Spleen (tissue), 11 donors: Measurements from ENCODE around the gene XRCC4. TPM values are rescaled to one million over a fixed set of nuclear protein-coding genes. Genes with fewer than 3 reads are reported as not detected.

Source experiments
- DNase-seq: peaks from one replicate; pipeline ENCODE4 v3.0.0-alpha.2; 2020
- H3K27ac ChIP-seq, 8 donors: fragments of 200-600 bp; sonication (generic) in 7 of 8; 1 replicate in 4 of 8; 2 replicates in 4 of 8; pipeline versions ENCODE4 v1.5.0 to v1.8.0; 2016 to 2021; ENCODE audit warnings: inconsistent platforms in 4 of 8, mild to moderate bottlenecking in 4 of 8, moderate library complexity in 1 of 8
- H3K27me3 ChIP-seq, 7 donors: fragments of 200-600 bp; sonication (generic) in 6 of 7; replicated peaks in 1 of 7; 1 replicate in 4 of 7; 2 replicates in 3 of 7; pipeline versions ENCODE4 v1.5.0 to v1.8.0; 2016 to 2021; ENCODE audit warnings: inconsistent platforms in 3 of 7, mild to moderate bottlenecking in 1 of 7
- H3K36me3 ChIP-seq, 6 donors: fragments of 200-600 bp; sonication (generic) in 5 of 6; 1 replicate in 4 of 6; 2 replicates in 2 of 6; pipeline versions ENCODE4 v1.5.0 to v1.8.0; 2016 to 2021; ENCODE audit warnings: inconsistent platforms in 2 of 6
- H3K4me1 ChIP-seq, 6 donors: fragments of 200-600 bp; sonication (generic) in 5 of 6; 1 replicate in 3 of 6; 2 replicates in 3 of 6; pipeline versions ENCODE4 v1.5.0 to v1.8.0; 2016 to 2021; ENCODE audit warnings: inconsistent platforms in 3 of 6
- H3K4me3 ChIP-seq, 8 donors: fragments of 200-600 bp; sonication (generic) in 7 of 8; 1 replicate in 4 of 8; 2 replicates in 4 of 8; pipeline versions ENCODE4 v1.5.0 to v1.8.0; 2016 to 2021; ENCODE audit warnings: inconsistent platforms in 4 of 8, mild to moderate bottlenecking in 4 of 8, moderate library complexity in 2 of 8
- H3K9me3 ChIP-seq, 8 donors: fragments of 200-600 bp; sonication (generic) in 7 of 8; 1 replicate in 4 of 8; 2 replicates in 4 of 8; pipeline versions ENCODE4 v1.5.0 to v1.8.0; 2016 to 2021; ENCODE audit warnings: inconsistent platforms in 4 of 8
- POLR2A ChIP-seq, 3 donors: fragments of 450-650 bp; IDR thresholded peaks; one replicate each; pipeline ENCODE4 v1.5.1; 2017; ENCODE audit warnings: antibody characterized with exemption in 3 of 3, mild to moderate bottlenecking in 1 of 3
- POLR2AphosphoS5 ChIP-seq, 3 donors: sonication (generic); formaldehyde crosslinking; IDR thresholded peaks; one replicate each; pipeline ENCODE4 v1.5.1; 2017; ENCODE audit warnings: antibody characterized with exemption in 3 of 3
- WGBS, 5 donors: extraction: QIAGEN DNeasy Blood & Tissue Kit in 3 of 5; methylation state at CpG; one replicate each; pipeline versions ENCODE4 v1.1.5 to v1.1.7; 2013 to 2018; 5-methylcytosine and 5-hydroxymethylcytosine counted together
- intact Hi-C: fragments of 100-400 bp; cut with DNase I; formaldehyde crosslinking; loops from one replicate; pipeline ENCODE4 v1.15.0; 2023; ENCODE audit warnings: low total_unique reads
- polyA plus RNA-seq, 3 donors: library from polyadenylated mRNA; stranded (reverse); fragments of 200-250 nt; gene quantifications; one replicate each; pipeline ENCODE4 v1.2.1, GENCODE V29; 2013
- total RNA-seq, 7 donors: library from RNA; depleted of rRNA in 3 of 7; stranded (reverse); fragments of >200 nt in 3 of 7; fragmentation: NEBNext Ultra II Directional in 4 of 7; extraction: Animal tissue kit (Norgen Biotek cat#: 25700) in 4 of 7; gene quantifications; one replicate each; pipeline versions ENCODE4 v1.1.0 to v1.2.1, GENCODE V29; 2016 to 2021
- TF ChIP-seq, protein P1 (sequence below), 11 experiments: fragments of 200-600 bp in 7 of 11; fragments of 450-650 bp in 4 of 11; sonication (generic) in 4 of 11; IDR thresholded peaks in 8 of 11; conservative IDR thresholded peaks in 3 of 11; 1 replicate in 7 of 11; 2 replicates in 4 of 11; pipeline versions ENCODE4 v1.4.0 to v1.8.0; 2016 to 2021; ENCODE audit warnings: antibody characterized with exemption in 11 of 11, inconsistent platforms in 4 of 11, mild to moderate bottlenecking in 1 of 11
- donor health status: healthy with polysubstance abuse.
- donor health status: DM: no; HTN: no; CAD: no; lungs with moderate emphysema.
- donor health status: DM: no; HTN: no; CAD: no.
- donor health status: Bipolar disorder and iron deficiency.
- donor health status: healthy.
- donor health status: DM: no; HTN: no; CAD: no.
- donor health status: DM: yes; HTN: yes; CAD: no.

The XRCC4 gene
- total and polyA plus RNA-seq, 10 donors: 4.3 to 14.5 (median 9.6) TPM

DNA sequence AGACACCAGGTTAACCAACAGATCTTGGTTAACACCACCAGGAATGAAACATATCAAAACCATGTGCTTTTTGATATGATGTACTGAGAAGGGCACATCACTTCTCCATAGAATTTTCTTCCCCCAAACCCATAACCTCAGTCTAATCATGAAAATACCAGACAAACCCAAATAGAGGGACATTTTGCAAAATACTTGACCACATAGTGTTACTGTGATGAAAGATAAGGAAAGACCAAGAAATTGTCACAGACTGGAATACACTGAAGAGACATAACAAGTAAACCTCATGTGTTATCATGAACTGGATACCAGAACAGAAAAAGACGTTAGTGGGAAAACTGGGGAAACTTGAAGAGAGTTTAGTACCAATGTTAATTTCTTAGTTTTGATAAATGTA lies 319.3 kb downstream of the XRCC4 start:
- no peaks in the 10 kb centered on the region for H3K27me3 ChIP-seq
- intact Hi-C loops: no loop called here
- no peak for DNase-seq
- H3K4me1 ChIP-seq: peaks cover 0 to 9% (median 0%) of the 10 kb centered on the region in 6 donors
- H3K36me3 ChIP-seq: no peaks in the 10 kb centered on the region
- TF ChIP-seq POLR2AphosphoS5 (IDR thresholded peaks at IDR 0.05) (no peak), POLR2A (IDR thresholded peaks at IDR 0.05) (no peak)
- WGBS, 5 donors: 48 to 82% (median 53%) methylated on average over 1 of the region's 1 CpG
- no peak overlapping the region for H3K4me3 ChIP-seq
- H3K9me3 ChIP-seq: no peaks in the 10 kb centered on the region
- no peak overlapping the region for H3K27ac ChIP-seq

- H3K9me3 ChIP-seq: no peaks in the 10 kb centered on the region
- H3K36me3 ChIP-seq: no peaks in the 10 kb centered on the region
- intact Hi-C loops: no loop called here
- TF ChIP-seq POLR2A (IDR thresholded peaks at IDR 0.05) (no peak), POLR2AphosphoS5 (IDR thresholded peaks at IDR 0.05) (no peak)
- TF ChIP-seq, protein P1, sequence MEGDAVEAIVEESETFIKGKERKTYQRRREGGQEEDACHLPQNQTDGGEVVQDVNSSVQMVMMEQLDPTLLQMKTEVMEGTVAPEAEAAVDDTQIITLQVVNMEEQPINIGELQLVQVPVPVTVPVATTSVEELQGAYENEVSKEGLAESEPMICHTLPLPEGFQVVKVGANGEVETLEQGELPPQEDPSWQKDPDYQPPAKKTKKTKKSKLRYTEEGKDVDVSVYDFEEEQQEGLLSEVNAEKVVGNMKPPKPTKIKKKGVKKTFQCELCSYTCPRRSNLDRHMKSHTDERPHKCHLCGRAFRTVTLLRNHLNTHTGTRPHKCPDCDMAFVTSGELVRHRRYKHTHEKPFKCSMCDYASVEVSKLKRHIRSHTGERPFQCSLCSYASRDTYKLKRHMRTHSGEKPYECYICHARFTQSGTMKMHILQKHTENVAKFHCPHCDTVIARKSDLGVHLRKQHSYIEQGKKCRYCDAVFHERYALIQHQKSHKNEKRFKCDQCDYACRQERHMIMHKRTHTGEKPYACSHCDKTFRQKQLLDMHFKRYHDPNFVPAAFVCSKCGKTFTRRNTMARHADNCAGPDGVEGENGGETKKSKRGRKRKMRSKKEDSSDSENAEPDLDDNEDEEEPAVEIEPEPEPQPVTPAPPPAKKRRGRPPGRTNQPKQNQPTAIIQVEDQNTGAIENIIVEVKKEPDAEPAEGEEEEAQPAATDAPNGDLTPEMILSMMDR (IDR thresholded peaks at IDR 0.05 in 8 of 11, conservative IDR thresholded peaks at IDR 0.05 in 3 of 11): no peak
- H3K27me3 ChIP-seq: no peaks in the 10 kb centered on the region
- peaks cover 0 to 10% (median 0%) of the 10 kb centered on the region in 6 donors for H3K4me1 ChIP-seq
- H3K27ac ChIP-seq: no peak overlapping the region
- no peak overlapping the region for H3K4me3 ChIP-seq
- WGBS, 5 donors: 68 to 89% (median 82%) methylated on average over 1 of the region's 1 CpG
- no peak for DNase-seq
These were observed 320.3 kb downstream of the XRCC4 start for GRCh38 chr5:83397658-83398057.

- TF ChIP-seq POLR2AphosphoS5 (IDR thresholded peaks at IDR 0.05) (no peak), POLR2A (IDR thresholded peaks at IDR 0.05) (no peak)
- TF ChIP-seq, protein P1 (IDR thresholded peaks at IDR 0.05 in 8 of 11, conservative IDR thresholded peaks at IDR 0.05 in 3 of 11): no peak
- intact Hi-C loops: no loop called here
- Histone ChIP-seq H3K36me3 (no peaks in the 10 kb centered on the region), H3K4me1 (peaks cover 0 to 10% (median 0%) of the 10 kb centered on the region in 6 donors), H3K9me3 (no peaks in the 10 kb centered on the region), H3K27ac (no peak overlapping the region), H3K27me3 (no peaks in the 10 kb centered on the region), H3K4me3 (no peak overlapping the region)
- 85 to 97% (median 91%) methylated on average over 4 of the region's 4 CpGs for WGBS, 5 donors
- DNase-seq: no peak
These were observed 322.9 kb downstream of the XRCC4 start for GRCh38 chr5:83400241-83400640.

DNA sequence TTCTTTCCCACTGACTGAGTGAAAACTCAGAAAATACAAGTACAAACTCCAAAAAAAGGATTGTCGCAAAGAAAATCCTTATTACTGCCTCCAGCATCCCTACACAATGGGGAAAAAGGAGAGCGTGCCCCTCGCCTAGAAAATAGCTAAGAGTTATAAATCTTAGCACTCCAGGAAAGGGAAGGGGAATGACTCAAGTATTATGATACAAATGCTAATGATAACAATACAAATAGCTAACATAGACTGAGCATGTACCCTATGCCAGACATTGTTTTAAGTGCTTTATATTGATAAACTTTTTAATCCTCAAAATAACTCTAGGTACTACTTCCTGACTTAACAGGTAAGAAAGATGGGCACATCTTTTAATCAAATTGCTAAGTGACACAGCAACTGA lies 323.4 kb downstream of the XRCC4 start:
- Histone ChIP-seq H3K27ac (peak overlapping the region in 3 of 8 donors; percentile 11 to 46 (median 16)), H3K9me3 (no peaks in the 10 kb centered on the region), H3K4me3 (no peak overlapping the region), H3K27me3 (no peaks in the 10 kb centered on the region), H3K36me3 (no peaks in the 10 kb centered on the region), H3K4me1 (peaks cover 0 to 10% (median 0%) of the 10 kb centered on the region in 6 donors)
- WGBS, 5 donors: 79 to 87% (median 84%) methylated on average over 3 of the region's 3 CpGs
- intact Hi-C loops: no loop called here
- no peak for TF ChIP-seq POLR2AphosphoS5 (IDR thresholded peaks at IDR 0.05)
- TF ChIP-seq, protein P1 (IDR thresholded peaks at IDR 0.05 in 8 of 11, conservative IDR thresholded peaks at IDR 0.05 in 3 of 11): no peak
- no peak for TF ChIP-seq POLR2A (IDR thresholded peaks at IDR 0.05)
- no peak for DNase-seq
